ENCODE data around the gene MRPL18.

The MRPL18 gene

GRCh38 chr6:159800141-159800865 lies 10.0 kb downstream of the MRPL18 start, which contains the start of gene PNLDC1:
TSS of gene PNLDC1 (plus strand) at chr6:159800276. CDS start at chr6:159800308, 32 bp downstream.
- H3K9me3 ChIP-seq (ENCODE audit: insufficient read depth, low read length, severe bottlenecking): no peaks in the 10 kb centered on the region
- no peak within 1 kb of the TSS for H3K4me2 ChIP-seq (ENCODE audit: insufficient read depth, low read length)
- H2AFZ ChIP-seq (ENCODE audit: low read depth, low read length): no peak within 1 kb of the TSS
- H4K20me1 ChIP-seq (ENCODE audit: insufficient read depth, low read length): peaks cover 11% of the 10 kb centered on the region; the same call in 1 of the 2 replicates
- ATAC-seq (ENCODE audit: insufficient read depth, low read depth) (peak; percentile 22; the same call in 2 of the 3 replicates), DNase-seq (no peak)
- H3K27me3 ChIP-seq (ENCODE audit: insufficient read depth, low read length, poor library complexity): no peaks in the 10 kb centered on the region
- H3K4me1 ChIP-seq (ENCODE audit: insufficient read depth, low read length): no peaks in the 10 kb centered on the region
- TF ChIP-seq EZH2 (IDR thresholded peaks at IDR 0.05; ENCODE audit: borderline replicate concordance, low read depth, low read length, severe bottlenecking) (no peak), CTCF (IDR thresholded peaks at IDR 0.05; ENCODE audit: borderline replicate concordance, extremely low read depth, low read length, poor library complexity, severe bottlenecking) (no peak)
- no peak within 1 kb of the TSS for H3K4me3 ChIP-seq (ENCODE audit: low read depth in 1 of 2, low read length in 2 of 2)
- no peak within 1 kb of the TSS for H3K27ac ChIP-seq (ENCODE audit: low read length)
- H3K79me2 ChIP-seq (ENCODE audit: insufficient read depth, low read length): peaks cover 8% of the 10 kb centered on the region
- H3K36me3 ChIP-seq (ENCODE audit: insufficient read depth, low read length): peaks cover 43% of the 10 kb centered on the region
- no peak within 1 kb of the TSS for H3K9ac ChIP-seq (ENCODE audit: low read depth, low read length)

- ATAC-seq (ENCODE audit: insufficient read depth, low read depth): no peak
- no peak overlapping the region for H3K4me3 ChIP-seq (ENCODE audit: low read depth in 1 of 2, low read length in 2 of 2)
Observed at GRCh38 chr6:159801935-159802334, 11.7 kb downstream of the MRPL18 start.

GRCh38 chr6:159804504-159804903 lies 14.2 kb downstream of the MRPL18 start:
- Histone ChIP-seq H3K79me2 (ENCODE audit: insufficient read depth, low read length) (no peaks in the 10 kb centered on the region), H3K4me2 (ENCODE audit: insufficient read depth, low read length) (no peak overlapping the region), H4K20me1 (ENCODE audit: insufficient read depth, low read length) (no peaks in the 10 kb centered on the region)

More at GRCh38 chr6:159801935-159802334, 11.7 kb downstream of the MRPL18 start:
- Histone ChIP-seq H3K4me2 (ENCODE audit: insufficient read depth, low read length) (no peak overlapping the region), H3K4me1 (ENCODE audit: insufficient read depth, low read length) (no peaks in the 10 kb centered on the region), H3K27me3 (ENCODE audit: insufficient read depth, low read length, poor library complexity) (no peaks in the 10 kb centered on the region), H3K27ac (ENCODE audit: low read length) (no peak overlapping the region), H3K36me3 (ENCODE audit: insufficient read depth, low read length) (peaks cover 31% of the 10 kb centered on the region), H3K79me2 (ENCODE audit: insufficient read depth, low read length) (no peaks in the 10 kb centered on the region), H2AFZ (ENCODE audit: low read depth, low read length) (no peak overlapping the region), H4K20me1 (ENCODE audit: insufficient read depth, low read length) (0 out of 2 replicates have a peak, but pooled peaks cover 5% of the 10 kb centered on the region), H3K9me3 (ENCODE audit: insufficient read depth, low read length, severe bottlenecking) (no peaks in the 10 kb centered on the region), H3K9ac (ENCODE audit: low read depth, low read length) (no peak overlapping the region)
- no peak for DNase-seq
- TF ChIP-seq EZH2 (IDR thresholded peaks at IDR 0.05; ENCODE audit: borderline replicate concordance, low read depth, low read length, severe bottlenecking) (no peak), CTCF (IDR thresholded peaks at IDR 0.05; ENCODE audit: borderline replicate concordance, extremely low read depth, low read length, poor library complexity, severe bottlenecking) (no peak)

More at GRCh38 chr6:159804504-159804903, 14.2 kb downstream of the MRPL18 start:
- no peak for TF ChIP-seq CTCF (IDR thresholded peaks at IDR 0.05; ENCODE audit: borderline replicate concordance, extremely low read depth, low read length, poor library complexity, severe bottlenecking)
- TF ChIP-seq EZH2 (IDR thresholded peaks at IDR 0.05; ENCODE audit: borderline replicate concordance, low read depth, low read length, severe bottlenecking): no peak
- H3K4me3 ChIP-seq (ENCODE audit: low read depth in 1 of 2, low read length in 2 of 2): no peak overlapping the region
- no peaks in the 10 kb centered on the region for H3K9me3 ChIP-seq (ENCODE audit: insufficient read depth, low read length, severe bottlenecking)
- no peak overlapping the region for H2AFZ ChIP-seq (ENCODE audit: low read depth, low read length)
- no peaks in the 10 kb centered on the region for H3K27me3 ChIP-seq (ENCODE audit: insufficient read depth, low read length, poor library complexity)
- no peak overlapping the region for H3K27ac ChIP-seq (ENCODE audit: low read length)
- no peaks in the 10 kb centered on the region for H3K4me1 ChIP-seq (ENCODE audit: insufficient read depth, low read length)
- H3K36me3 ChIP-seq (ENCODE audit: insufficient read depth, low read length): peaks cover 6% of the 10 kb centered on the region
- no peak overlapping the region for H3K9ac ChIP-seq (ENCODE audit: low read depth, low read length)
- DNase-seq: no peak
- ATAC-seq (ENCODE audit: insufficient read depth, low read depth): no peak

Measured in DND-41 (cell line).